HG03565 (cell line): ENCODE results near the gene MEIS3.

Experiments
- ATAC-seq: cut with Tn5 transposase; IDR thresholded peaks from one replicate; pipeline ENCODE4 v1.9.1; 2021; ENCODE audit warnings: mild to moderate bottlenecking, moderate library complexity; ENCODE audit not compliant: unreplicated experiment

MEIS3 gene

DNA sequence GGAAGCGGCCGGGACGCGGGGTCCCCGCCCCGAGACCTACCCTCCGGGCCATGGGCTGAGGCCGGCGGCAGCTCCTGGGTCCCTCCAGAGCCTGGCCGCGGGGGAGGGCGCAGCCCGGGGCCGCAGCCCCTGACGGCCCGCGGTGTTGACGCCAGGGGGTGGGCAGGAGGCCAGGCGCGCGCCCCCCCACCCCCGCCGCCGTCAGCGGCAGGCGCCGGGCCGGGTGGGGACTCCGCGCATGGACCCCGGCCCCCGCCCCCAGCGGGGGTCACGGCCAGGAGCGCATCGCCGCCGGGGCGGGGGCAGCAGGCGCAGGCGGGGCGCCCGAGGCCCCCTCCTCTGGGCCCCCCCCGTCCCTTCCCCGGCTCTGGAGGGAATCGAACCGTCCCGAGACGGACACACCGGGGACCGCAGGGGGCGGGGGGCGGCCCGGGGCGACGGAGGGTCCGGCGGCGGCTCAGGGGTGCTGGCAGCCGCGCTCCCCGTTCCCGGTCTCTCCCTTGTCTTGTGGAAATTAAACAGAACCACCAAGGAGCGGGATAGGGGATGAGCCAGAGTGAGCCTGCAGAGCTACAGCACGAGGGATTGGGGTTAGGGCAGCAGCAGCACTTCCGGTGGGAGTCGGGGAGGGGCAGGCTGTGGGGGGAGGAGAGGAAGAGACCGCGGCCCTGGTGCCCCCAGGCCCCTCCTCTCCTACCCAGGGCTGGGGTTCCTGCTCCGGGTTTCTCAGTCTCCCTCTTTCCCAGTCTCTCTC lies at the start of gene MEIS3:
TSS of gene MEIS3 (minus strand) at position 498 of the 754 bp plus-strand sequence. CDS start at position 52, 446 bp downstream.
- no peak for ATAC-seq

DNA sequence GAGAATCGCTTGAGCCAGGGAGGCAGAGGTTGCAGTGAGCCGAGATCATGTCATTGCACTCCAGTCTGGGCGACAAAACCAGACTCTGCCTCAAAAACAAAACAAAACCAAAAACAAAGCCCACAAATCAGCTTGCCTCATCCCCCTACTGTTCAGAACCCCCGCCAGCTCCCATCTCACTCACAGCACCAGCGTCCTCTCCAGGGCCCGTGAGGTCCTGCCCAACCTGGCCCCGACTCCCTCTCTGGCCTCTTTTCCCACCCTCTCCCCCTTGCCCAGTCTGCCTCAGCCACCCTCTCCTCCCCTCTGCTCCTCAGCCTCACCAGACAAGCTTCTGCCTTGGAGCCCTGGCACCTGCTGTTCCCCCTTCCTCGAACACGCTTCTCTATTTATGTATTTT lies 48.6 kb upstream of the MEIS3 start:
- no peak for ATAC-seq

DNA sequence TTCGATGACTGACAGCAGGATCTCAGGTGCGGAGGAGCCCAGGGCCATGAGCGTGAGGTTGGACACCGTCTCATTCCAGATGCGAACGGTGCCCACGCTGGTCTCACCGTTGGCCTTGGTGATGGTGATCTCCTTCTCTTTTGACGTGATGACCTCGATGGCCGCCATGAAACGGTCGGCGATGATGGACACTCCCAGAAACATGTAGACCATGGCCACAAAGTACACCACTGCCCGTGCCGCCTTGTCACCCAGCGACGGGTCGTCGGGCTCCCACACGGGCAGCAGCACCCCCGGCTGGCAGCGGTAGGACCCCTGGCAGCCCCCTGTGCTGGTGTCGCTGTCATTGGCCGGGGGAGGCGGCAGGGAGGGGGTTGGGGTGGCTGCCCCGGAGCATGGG lies 46.6 kb upstream of the MEIS3 start:
- ATAC-seq: no peak

DNA sequence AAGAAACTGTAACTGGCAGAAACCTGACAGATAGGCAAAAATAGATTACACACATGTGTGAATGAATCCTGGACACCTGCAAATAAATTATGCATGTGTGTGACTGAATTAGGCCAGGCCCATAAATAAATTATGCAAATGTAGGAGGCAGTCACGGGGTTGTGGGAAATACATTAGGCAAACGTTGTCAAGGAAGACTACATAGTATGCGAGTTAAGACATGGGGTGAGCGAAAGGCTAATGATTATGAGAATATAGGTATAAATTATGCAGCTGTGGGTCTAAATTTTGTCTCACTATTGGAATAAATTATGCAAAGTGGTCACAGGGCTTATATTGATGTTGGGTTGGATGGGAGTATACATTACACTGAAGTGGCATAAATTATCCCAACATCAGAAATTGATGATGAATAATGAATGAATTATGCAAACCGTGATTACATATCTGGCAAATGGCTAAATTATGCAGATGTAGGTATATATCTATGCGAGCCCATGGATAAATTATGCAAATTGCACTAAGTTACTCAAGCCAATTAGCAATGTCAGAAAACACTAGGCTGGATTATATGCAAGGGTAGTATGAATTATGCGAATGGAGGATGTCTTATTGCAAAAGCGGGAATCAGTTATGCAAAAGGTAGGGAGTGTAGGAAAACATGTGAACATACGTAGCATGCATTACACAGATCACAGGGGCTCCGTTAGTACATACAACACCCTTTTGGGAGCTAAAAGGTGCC lies 45.5 kb upstream of the MEIS3 start:
- ATAC-seq: no peak

DNA sequence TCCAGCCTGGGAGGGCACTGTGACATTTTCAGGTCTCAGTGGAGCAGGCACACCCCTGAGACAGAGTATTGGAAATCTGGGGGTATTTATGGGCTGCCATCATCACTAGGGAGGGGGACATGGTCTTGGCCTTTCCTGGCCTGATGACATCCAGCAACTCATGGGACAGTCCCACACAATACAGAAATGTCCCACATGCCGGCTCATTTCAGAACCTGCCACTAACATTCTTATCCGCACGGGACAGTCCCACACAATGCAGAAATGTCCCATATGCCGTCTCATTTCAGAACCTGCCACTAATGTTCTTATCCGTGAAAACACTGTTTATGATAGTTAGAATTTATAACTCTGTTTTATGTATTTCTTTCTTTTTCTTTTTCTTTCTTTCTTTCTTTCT lies 42.5 kb upstream of the MEIS3 start:
- ATAC-seq: no peak

DNA sequence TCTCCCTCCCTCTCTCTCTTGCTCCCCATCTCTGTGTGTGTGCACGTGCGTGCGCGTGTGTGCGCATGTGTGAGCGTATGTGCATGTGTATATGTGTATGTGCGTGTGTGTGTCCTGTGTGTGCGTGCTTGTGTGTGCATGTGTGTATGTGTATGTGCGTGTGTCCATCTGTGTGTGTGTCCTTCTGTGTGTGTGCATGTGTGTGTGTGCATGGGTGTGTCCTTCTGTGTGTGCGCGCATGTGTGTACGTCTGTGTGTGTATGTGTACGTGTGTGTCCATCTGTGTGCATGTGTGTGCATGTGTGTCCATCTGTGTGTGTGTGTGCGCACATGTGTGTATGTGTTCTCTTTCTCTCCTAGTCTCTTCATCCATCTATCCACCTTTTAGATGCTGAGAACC lies 40.1 kb upstream of the MEIS3 start:
- ATAC-seq: no peak

DNA sequence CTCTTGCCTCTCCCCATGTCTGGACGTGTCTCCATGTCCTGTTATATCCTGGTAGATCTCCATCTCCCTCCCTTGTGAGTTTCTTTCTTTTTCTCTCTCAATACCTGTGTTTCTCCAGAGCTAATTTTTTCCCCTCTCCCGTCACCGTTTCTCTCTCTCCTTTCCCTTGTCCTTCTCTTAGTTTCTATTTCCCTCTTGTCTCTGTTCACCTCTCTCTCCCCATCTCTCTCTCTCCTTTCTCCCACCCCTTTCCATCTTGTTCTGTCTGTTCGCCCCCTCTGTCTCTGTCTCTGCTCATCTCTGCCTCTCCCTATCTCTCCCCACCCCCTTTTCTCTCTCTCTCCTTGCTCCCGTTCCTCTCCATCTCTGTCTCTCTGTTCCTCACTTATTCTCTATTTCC lies 39.3 kb upstream of the MEIS3 start:
- ATAC-seq: no peak

DNA sequence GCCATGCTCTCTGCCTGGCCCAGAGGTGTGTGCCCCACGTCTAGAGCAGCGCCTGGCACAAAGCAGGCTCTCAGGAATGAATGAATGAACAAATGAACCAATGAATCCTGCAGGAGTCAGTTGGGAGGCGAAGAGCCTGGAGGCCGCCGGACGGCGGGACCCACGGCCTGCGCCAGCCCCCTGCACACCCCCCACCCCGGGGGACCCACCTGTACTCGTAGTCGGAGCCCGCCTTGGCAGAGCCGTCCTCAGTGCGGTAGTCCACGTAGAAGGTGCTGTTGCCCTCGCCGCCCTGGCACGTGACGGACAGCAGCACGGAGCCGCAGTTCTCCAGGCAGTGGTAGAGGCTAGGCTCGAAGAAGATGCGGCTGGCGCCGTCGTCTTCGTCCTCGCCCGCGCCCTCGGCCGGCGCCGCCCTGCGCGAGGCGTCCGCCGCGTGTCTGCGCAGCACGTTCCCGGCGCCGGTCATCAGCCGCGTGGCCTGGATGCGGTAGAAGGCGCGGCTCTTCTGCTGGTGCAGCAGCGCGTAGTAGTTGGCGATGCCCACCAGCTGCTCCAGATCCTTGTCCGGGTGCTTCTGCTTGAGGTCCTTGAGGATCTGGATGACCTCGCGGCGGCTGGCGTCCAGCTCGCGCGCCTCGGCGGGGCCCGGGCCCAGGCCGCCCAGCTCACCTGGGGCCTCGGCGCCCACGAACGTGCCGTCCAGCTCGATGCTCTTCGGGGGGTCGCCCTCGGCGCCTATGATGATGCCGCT lies 37.6 kb upstream of the MEIS3 start:
- no peak for ATAC-seq

DNA sequence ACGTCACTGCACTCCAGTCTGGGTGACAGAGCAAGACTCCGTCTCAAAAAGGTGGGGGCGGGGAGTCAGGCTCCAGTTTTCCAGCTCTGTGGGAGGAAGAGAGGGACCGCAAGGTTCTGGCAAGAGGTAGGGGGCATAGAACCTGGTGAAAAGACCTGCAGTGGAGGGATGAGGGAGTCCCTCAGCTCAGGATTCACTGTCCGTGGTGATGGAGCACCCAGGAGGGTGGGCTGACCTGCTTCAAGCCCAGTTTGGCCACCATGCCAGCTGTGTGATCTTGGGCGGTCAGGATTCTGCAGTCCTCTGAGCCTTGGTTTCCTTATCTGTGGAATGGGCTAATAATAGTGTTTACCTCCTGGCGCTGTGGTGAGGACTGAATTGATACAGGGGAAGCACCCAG lies 31.2 kb upstream of the MEIS3 start:
- no peak for ATAC-seq

DNA sequence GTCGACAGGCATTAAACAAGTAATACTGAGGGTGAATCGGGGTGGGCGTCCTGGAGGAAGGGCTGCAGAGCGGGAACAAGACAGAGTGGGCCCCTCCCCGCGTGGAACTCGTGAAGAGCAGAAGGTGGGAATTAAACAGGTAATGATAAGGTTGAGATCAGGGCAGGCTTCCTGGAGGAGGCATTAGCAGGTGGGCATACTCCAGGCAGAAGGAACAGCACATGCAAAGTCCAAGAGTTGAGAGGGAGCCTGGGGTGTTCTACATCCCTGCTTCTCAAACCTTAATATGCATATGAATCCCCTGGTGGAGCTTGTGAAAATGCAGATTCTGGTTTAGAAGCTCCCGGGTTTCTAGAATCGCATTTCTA lies 29.0 kb upstream of the MEIS3 start:
- ATAC-seq: no peak

DNA sequence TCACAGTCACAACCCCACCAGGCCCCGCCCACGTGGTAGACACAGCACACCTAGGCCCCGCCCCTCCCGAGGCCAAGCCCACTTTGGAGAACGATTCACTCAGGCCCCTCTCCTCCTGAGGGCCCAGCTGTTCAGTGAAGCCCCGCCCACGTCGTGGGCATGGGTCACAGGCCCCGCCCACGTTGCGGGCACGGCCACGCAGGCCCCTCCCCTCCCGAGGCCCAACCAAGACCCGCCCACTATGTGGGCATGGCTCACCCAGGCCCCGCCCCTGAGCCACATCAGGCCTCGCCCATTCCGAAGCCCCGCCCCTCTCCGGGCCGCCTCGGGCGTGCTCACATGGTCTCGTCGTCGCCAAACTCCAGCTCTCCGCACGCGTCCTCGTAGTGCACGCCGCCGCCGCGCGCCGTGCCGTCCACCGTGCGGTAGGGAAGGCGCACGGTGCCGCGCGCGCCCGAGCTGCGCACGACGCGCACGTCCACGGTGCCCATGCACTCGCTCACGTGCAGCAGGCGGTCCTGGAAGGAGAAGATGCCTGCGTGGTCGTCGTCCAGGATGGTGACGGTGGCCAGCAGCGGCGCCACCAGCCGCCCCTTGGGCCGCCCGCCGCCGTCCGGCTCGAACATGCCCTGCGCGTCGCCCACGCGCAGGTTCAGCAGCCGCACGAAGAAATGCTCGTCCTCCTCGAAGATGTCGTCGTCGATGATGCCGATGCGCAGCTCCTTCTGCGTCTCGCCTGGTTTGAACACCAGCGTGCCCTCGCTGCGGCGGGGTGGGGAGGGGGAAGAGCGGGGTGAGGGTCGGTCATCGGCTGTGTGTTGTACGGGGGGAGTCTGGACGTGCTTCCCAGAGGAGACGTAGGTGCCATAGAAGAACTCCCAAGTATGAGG lies 28.4 kb upstream of the MEIS3 start:
- no peak for ATAC-seq

DNA sequence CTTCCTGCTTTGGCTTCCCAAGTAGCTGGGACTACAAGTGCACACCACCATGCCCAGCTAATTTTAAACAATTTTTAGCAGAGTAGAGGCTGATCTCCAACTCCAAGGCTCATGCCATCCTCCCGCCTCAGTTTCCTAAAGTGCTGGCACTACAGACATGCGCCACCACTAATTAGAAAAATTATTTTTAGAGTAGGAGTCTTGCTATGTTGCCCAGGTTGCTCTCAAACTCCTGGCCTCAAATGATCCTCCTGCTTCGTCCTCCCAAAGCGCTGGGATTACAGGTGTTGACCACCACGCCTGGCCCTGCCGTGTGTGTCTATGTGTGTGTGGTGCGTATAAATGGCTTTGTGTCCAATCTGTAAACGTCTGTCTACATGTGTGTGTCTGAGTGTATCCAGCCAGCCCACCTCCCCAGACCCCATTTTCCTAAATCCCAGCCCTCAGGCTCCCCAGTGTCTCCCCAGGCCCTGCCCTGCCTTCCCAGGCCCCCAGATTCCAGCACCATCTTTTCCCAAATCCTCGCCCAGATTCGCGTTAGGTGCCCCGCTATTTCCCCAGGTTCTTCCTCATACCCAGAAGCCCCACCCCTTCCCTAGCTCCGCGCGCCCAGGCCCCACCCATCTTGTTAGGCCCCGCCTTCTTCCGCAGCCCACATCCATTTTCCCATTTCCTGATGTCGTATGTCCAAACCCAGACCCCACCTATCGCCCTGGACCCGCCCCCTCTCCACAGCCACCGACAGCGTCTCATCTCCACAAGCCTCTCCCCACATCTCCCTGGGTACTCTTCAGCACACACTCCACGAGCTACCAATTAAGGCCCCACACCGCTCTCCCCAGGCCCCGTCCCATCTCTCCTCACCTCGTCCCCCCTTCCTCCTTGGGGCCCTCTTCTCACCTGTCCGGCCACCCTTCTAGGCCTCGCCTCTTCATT lies 27.5 kb upstream of the MEIS3 start:
- ATAC-seq: no peak

DNA sequence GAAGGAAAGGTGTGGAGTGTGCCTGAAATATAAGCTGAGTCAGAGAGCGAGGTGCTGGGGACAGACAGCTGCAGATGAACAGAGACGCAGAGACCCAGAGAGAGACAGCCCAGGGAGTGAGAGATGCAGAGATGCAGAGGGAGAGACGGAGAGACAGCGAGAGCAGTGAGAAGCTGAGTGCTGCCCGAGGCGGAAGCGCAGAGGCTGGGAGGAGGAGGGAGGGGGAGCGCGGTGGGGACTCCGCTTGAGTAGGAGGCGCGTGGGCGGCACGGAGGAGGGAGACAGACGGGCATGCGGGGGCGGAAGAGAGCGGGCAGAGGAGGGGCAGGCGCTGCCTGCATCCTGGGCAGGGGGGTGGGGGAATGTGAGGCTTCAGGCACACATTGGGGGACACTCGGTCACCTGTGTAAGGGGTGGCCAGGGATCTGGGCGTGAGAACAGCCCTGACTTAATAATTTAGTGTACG lies 26.6 kb upstream of the MEIS3 start:
- ATAC-seq: no peak

DNA sequence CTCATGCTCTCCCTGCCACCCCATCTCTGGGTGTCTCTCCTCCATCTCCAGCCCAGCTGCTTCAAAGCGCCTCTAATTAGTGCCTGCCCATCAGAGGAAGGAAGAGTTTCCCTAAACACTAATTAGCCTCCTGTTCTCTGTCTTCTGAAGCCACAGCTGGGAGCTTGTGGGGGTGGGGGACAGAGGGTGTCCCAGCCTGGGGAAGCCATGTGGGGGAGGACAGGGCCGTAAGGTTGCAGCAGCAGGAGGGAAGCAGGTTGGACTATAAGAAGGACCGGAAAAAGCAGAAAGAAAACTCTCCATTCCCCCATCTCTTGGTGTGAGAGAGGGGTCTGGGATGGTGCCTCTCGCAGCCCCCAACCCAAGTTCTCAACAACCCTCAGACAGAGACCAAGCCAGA lies 26.2 kb upstream of the MEIS3 start:
- no peak for ATAC-seq

DNA sequence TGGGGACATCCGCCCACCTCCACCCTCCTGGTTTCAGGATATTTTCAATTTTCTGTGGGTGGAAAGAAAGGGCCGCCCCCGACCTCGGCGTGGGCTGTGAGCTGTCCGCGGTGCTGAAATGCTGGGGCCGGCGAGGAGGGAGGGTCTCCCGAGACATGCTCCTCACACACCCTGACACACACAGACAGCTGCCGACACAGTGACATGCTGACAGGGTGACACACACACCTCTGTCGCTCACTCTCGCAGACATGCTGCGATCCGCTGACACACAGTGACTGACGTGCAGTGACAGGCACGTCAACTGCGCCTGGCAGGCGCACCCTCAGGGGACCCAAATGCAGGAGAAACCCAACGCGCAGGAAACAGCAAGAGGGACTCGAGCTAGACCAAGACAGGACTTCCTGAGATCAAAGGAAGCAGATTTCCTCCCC lies 25.1 kb upstream of the MEIS3 start:
- no peak for ATAC-seq

DNA sequence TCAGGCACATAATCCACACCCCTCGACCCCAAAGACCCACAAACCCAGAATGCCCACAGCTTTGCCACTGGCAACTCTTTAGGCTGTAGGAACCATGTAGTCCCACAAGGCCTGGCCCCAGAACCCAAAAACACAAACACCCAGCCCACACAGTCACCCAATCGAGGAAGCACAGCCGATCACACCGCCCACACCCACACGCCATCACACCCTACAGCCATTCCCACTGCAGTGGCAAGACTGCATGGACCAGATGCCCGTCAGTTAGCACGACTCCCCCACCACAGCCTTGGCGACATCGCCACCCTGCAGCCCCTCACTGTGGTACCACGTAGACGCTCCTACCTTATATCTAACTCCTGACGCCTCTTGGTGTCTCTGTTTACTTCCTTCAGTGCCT lies 24.0 kb upstream of the MEIS3 start:
- no peak for ATAC-seq

DNA sequence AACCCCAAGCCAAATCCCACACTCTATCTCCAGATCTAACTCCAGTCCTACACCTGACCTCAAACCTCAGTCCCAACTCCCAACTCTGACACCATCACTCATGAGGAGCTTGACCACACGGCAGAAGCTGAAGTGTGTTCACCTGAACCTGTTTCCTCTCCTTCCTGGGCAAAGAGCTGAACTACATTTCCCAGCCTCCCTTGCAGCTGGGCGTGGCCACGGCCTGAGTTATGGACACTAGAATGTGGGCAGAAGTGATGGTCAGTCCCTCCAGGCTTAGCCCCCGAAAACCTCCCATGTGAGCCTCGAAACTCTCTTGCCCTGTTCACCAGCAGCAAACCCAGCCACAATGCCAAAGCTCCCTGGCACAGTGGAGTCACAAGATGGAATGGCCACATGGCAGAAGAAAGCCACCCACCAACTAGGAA lies 19.5 kb upstream of the MEIS3 start:
- no peak for ATAC-seq

DNA sequence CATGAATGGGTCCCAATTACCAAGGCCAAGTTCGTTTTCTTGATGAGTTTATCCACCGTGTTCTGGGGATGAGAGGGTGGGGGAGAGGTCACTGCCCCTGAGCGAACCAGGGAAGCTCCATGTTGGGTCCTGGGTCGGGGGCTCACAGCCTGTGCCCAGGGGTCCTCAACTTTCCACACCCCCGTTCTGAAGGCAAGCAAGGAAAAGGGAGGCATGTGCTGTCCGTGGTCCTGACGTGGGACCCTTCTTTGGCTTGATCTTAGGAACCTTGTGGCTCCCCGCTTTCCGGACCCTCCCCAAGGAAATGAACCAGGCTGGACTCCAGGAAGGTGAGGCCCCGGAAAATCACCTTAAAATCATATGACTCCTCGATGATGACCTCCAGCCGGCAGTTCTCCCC lies 18.2 kb upstream of the MEIS3 start:
- ATAC-seq: no peak

DNA sequence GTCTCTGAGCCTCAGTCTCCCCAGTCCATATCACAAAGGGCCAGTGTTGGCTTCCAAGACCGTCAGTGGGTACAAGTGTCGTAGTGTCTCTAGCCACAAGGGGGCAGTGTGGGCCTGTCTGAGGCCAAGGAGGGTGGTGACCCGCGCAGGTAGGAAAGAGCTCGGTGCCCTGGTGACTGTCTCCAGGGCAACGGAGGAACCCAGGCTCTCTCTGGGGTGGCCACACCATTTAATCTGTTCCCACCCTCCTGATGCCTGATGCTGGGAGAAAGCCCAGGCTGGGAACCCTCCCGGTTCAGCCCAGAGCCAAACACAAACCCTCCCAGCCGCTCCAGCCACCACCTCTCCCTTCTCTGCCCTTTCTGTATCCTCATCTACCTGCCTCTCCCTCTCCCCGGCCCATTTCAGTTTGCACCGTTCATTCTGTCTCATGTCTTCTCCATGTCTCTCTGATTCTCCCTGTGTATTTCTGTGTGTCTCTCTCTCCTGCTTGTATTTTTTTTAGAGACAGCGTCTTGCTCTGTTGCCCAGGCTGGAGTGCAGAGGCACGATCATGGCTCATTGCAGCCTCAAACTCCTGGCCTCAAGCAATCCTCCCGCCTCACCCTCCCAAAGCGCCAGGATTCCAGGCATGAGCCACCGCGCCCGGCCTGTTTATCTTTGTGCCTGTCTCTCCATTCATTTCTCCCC lies 17.5 kb upstream of the MEIS3 start:
- no peak for ATAC-seq
